Activated CD4-positive, alpha-beta memory T cell treated with anti-CD3 and anti-CD28 coated beads for 36 hours (primary cell): ENCODE results near the gene CPPED1. TPM values are rescaled to one million over a fixed set of nuclear protein-coding genes. Genes with fewer than 3 reads are reported as not detected.
"Not testable (repeated sequence)": the region's sequence is repeated elsewhere in the genome, so short reads cannot be mapped to it uniquely, and the experiment has no call there.

Experiments
- CTCF ChIA-PET: fragments of 350-600 bp; sonication (Branson Sonifier 250); formaldehyde crosslinking; loops from one replicate; lab custom pipeline; 2021; ENCODE audit warnings: antibody characterized with exemption, inconsistent platforms; lab: Charles Lee
- POLR2A ChIA-PET: fragments of 350-600 bp; sonication (Branson Sonifier 250); formaldehyde crosslinking; loops from one replicate; lab custom pipeline; 2021; ENCODE audit warnings: antibody characterized with exemption; lab: Charles Lee
- DNase-seq: peaks from one replicate; pipeline ENCODE4 v3.0.0-alpha.2; 2020
- H3K27ac Mint-ChIP-seq: one replicate; pipeline ENCODE4 v1.8.0; 2021; ENCODE audit warnings: mixed read lengths
- H3K27me3 Mint-ChIP-seq: one replicate; pipeline ENCODE4 v1.8.0; 2021; ENCODE audit warnings: mixed read lengths
- H3K36me3 Mint-ChIP-seq: one replicate; pipeline ENCODE4 v1.8.0; 2021; ENCODE audit warnings: mixed read lengths
- H3K4me1 Mint-ChIP-seq: one replicate; pipeline ENCODE4 v1.8.0; 2021; ENCODE audit warnings: low read depth, mixed read lengths
- H3K4me3 Mint-ChIP-seq: one replicate; pipeline ENCODE4 v1.8.0; 2021; ENCODE audit warnings: mild to moderate bottlenecking, mixed read lengths
- H3K9me3 Mint-ChIP-seq: one replicate; pipeline ENCODE4 v1.8.0; 2021; ENCODE audit warnings: mixed read lengths
- intact Hi-C: fragments of 100-400 bp; cut with micrococcal nuclease; formaldehyde crosslinking; loops from one replicate; pipeline ENCODE4 v1.15.1; 2023
- total RNA-seq, 2 experiments: library from RNA; stranded (reverse); gene quantifications; one replicate each; pipeline ENCODE4 v1.2.3, GENCODE V29; 2021

CPPED1 gene
- total RNA-seq, 2 experiments from 2014 or later = 11.0 to 11.5 TPM

- Mint-ChIP-seq H3K27me3 (no peaks in the 10 kb centered on the region), H3K27ac (no peak overlapping the region), H3K4me3 (no peak overlapping the region), H3K36me3 (no peaks in the 10 kb centered on the region), H3K9me3 (no peaks in the 10 kb centered on the region), H3K4me1 (peaks cover 30% of the 10 kb centered on the region)
- ChIA-PET POLR2A (interaction anchor here (0.6 kb wide), 2 partner anchors 19 to 100 kb away, joined by 3 read pairs; no protein-coding TSS in a partner anchor), CTCF (interaction anchor here (1.5 kb wide), 1 partner anchor 16 kb away, joined by 4 read pairs; no protein-coding TSS in a partner anchor)
- no peak for DNase-seq
- intact Hi-C loops = loop anchor here (1.0 to 5.0 kb wide), 3 partner anchors 19 to 344 kb away; no protein-coding TSS in a partner anchor
Measured at GRCh38 chr16:12800817-12801216, 2.9 kb downstream of the CPPED1 start.

GRCh38 chr16:12799996-12800395 lies 3.7 kb downstream of the CPPED1 start:
- H3K9me3 Mint-ChIP-seq, H3K36me3 Mint-ChIP-seq, H3K27ac Mint-ChIP-seq, H3K4me3 Mint-ChIP-seq, POLR2A ChIA-PET, CTCF ChIA-PET, DNase-seq, H3K27me3 Mint-ChIP-seq: not testable (repeated sequence)
- intact Hi-C loops = loop anchor here (5.0 kb wide), 2 partner anchors 153 to 343 kb away; no protein-coding TSS in a partner anchor
- H3K4me1 Mint-ChIP-seq = peaks cover 30% of the 10 kb centered on the region

DNA sequence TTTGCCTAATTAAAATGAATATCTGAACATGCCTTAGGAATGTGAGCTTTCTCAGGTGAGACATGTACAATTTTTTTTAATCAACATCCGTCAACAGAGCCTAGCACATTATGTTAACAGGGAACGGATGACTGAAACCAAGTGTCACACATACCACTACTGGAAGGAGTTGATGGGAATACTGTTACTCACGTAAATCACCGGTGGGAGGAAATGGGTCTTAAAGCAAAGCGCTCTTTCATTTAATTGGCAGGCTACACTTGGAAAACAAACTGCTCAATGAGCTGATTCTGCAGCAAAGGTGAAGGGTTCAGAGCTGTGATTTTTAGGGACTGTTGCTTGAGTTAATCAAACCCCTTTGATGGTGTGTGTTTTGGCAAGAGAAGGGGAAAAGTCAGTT lies 4.8 kb downstream of the CPPED1 start:
- Mint-ChIP-seq H3K36me3 (no peaks in the 10 kb centered on the region), H3K9me3 (no peaks in the 10 kb centered on the region), H3K27me3 (no peaks in the 10 kb centered on the region), H3K4me1 (peaks cover 25% of the 10 kb centered on the region), H3K27ac (no peak overlapping the region), H3K4me3 (no peak overlapping the region)
- intact Hi-C loops = no loop called here
- CTCF ChIA-PET = no interaction called here
- no peak for DNase-seq
- POLR2A ChIA-PET = no interaction called here

GRCh38 chr16:12798171-12798570 lies 5.5 kb downstream of the CPPED1 start:
- ChIA-PET CTCF (no interaction called here), POLR2A (no interaction called here)
- Mint-ChIP-seq H3K27me3 (no peaks in the 10 kb centered on the region), H3K9me3 (no peaks in the 10 kb centered on the region), H3K27ac (no peak overlapping the region), H3K4me3 (no peak overlapping the region), H3K4me1 (peaks cover 23% of the 10 kb centered on the region), H3K36me3 (no peaks in the 10 kb centered on the region)
- intact Hi-C loops = no loop called here
- no peak for DNase-seq

GRCh38 chr16:12796498-12796897 lies 7.2 kb downstream of the CPPED1 start:
- ChIA-PET CTCF (no interaction called here), POLR2A (no interaction called here)
- Mint-ChIP-seq H3K4me3 (no peak overlapping the region), H3K27ac (no peak overlapping the region), H3K9me3 (no peaks in the 10 kb centered on the region), H3K36me3 (peaks cover 3% of the 10 kb centered on the region), H3K27me3 (no peaks in the 10 kb centered on the region), H3K4me1 (peaks cover 8% of the 10 kb centered on the region)
- no peak for DNase-seq
- intact Hi-C loops = no loop called here

- H3K4me1 Mint-ChIP-seq = no peaks in the 10 kb centered on the region
- no peak overlapping the region for H3K4me3 Mint-ChIP-seq
- CTCF ChIA-PET = no interaction called here
- POLR2A ChIA-PET = no interaction called here
- peaks cover 5% of the 10 kb centered on the region for H3K36me3 Mint-ChIP-seq
- H3K27me3 Mint-ChIP-seq = no peaks in the 10 kb centered on the region
- DNase-seq = no peak
- no peak overlapping the region for H3K27ac Mint-ChIP-seq
- H3K9me3 Mint-ChIP-seq = no peaks in the 10 kb centered on the region
- intact Hi-C loops = no loop called here
Measured at GRCh38 chr16:12794486-12795387, 8.9 kb downstream of the CPPED1 start.

- POLR2A ChIA-PET = interaction anchor here (1.1 kb wide), 1 partner anchor 8 kb away, joined by 3 read pairs; no protein-coding TSS in a partner anchor
- Mint-ChIP-seq H3K36me3 (peaks cover 5% of the 10 kb centered on the region), H3K27me3 (no peaks in the 10 kb centered on the region), H3K9me3 (no peaks in the 10 kb centered on the region), H3K27ac (no peak overlapping the region), H3K4me3 (no peak overlapping the region), H3K4me1 (no peaks in the 10 kb centered on the region)
- intact Hi-C loops = no loop called here
- CTCF ChIA-PET = no interaction called here
- DNase-seq = no peak
Measured at GRCh38 chr16:12793865-12794240, 9.8 kb downstream of the CPPED1 start.

DNA sequence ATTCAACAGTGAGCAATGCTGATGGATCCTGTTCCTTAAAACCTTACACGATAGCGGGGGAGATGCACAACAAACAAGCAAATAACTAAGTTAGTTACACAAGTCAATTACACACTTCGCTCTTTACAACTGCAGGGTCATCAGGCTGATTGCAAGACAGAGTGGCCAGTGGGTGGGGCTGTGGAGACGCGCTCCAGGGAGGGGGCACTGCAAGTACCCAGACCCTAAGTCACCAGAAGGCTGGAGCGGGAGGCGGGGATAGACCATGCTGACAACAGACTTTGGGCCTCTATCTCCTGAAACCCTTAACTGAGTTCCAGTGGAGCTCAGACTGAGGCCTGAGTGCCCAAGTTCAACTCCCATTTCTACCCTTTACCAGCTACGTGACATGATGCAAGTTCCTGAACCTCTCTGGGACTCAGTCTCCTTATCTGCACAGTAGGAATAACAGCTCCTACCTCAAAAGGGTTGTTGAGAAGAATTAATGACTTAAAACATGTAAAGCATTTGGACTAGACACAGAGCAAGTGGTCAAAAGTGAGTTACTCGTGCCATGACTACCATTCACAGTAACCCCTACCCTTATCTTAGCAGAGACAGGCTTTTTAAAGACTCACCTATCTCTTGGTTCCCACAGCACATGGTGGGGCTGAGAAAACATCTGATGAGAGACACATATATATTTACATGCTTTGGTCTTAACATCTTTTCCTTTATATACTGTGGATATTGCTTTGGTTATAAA lies 10.4 kb downstream of the CPPED1 start:
- intact Hi-C loops = no loop called here

GRCh38 chr16:12792528-12792927 lies 11.2 kb downstream of the CPPED1 start:
- H3K36me3 Mint-ChIP-seq, POLR2A ChIA-PET, CTCF ChIA-PET, H3K4me1 Mint-ChIP-seq, H3K9me3 Mint-ChIP-seq, DNase-seq, H3K27me3 Mint-ChIP-seq, H3K27ac Mint-ChIP-seq, H3K4me3 Mint-ChIP-seq, intact Hi-C loops: not testable (repeated sequence)

More for the DNA sequence above, 10.4 kb downstream of the CPPED1 start:
- H3K4me1 Mint-ChIP-seq = no peaks in the 10 kb centered on the region
- no peaks in the 10 kb centered on the region for H3K9me3 Mint-ChIP-seq
- H3K4me3 Mint-ChIP-seq = no peak overlapping the region
- H3K27me3 Mint-ChIP-seq = no peaks in the 10 kb centered on the region
- no peak for DNase-seq
- H3K36me3 Mint-ChIP-seq = peaks cover 5% of the 10 kb centered on the region
- POLR2A ChIA-PET = interaction anchor here (1.1 kb wide), 1 partner anchor 9 kb away, joined by 3 read pairs; no protein-coding TSS in a partner anchor
- H3K27ac Mint-ChIP-seq = no peak overlapping the region
- CTCF ChIA-PET = no interaction called here

- POLR2A ChIA-PET = no interaction called here
- DNase-seq = no peak
- Mint-ChIP-seq H3K4me1 (no peaks in the 10 kb centered on the region), H3K36me3 (peaks cover 5% of the 10 kb centered on the region), H3K4me3 (no peak overlapping the region), H3K27ac (no peak overlapping the region), H3K9me3 (no peaks in the 10 kb centered on the region), H3K27me3 (no peaks in the 10 kb centered on the region)
- CTCF ChIA-PET = no interaction called here
- intact Hi-C loops = no loop called here
Measured at GRCh38 chr16:12791340-12791739, 12.3 kb downstream of the CPPED1 start.

- H3K4me1 Mint-ChIP-seq = no peaks in the 10 kb centered on the region
- peaks cover 6% of the 10 kb centered on the region for H3K9me3 Mint-ChIP-seq
- H3K27ac Mint-ChIP-seq = no peak overlapping the region
- H3K36me3 Mint-ChIP-seq = peaks cover 10% of the 10 kb centered on the region
- ChIA-PET CTCF (no interaction called here), POLR2A (no interaction called here)
- intact Hi-C loops = no loop called here
- DNase-seq = no peak
- H3K27me3 Mint-ChIP-seq = no peaks in the 10 kb centered on the region
- H3K4me3 Mint-ChIP-seq = no peak overlapping the region
Measured at GRCh38 chr16:12788758-12789157, 14.9 kb downstream of the CPPED1 start.

- DNase-seq = no peak
- CTCF ChIA-PET = no interaction called here
- Mint-ChIP-seq H3K27me3 (no peaks in the 10 kb centered on the region), H3K36me3 (peaks cover 11% of the 10 kb centered on the region), H3K4me3 (no peak overlapping the region), H3K4me1 (peaks cover 9% of the 10 kb centered on the region), H3K27ac (no peak overlapping the region), H3K9me3 (peaks cover 9% of the 10 kb centered on the region)
- POLR2A ChIA-PET = no interaction called here
- intact Hi-C loops = no loop called here
Measured at GRCh38 chr16:12786081-12786480, 17.6 kb downstream of the CPPED1 start.
